Measurements from ENCODE around the gene CENPT.

Gene CENPT

DNA sequence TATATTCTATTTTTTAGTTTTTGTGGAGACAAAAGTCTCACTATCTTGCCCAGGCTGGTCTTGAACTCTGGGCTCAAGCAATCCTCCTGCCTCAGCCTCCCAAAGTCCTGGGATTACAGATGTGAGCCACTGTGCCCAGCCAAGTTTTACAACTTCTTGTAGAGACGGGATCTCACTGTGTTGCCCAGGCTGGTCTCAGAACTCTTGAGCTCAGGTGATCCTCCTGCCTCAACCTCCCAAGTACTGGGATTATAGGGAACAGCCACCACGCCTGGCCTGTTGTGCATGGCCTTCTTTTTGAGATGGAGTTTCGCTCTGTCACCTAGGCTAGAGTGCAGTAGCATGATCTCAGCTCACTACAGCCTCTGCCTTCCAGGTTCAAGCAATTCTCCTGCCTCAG lies 6.2 kb upstream of the CENPT start:
- H4K20me1 ChIP-seq = peaks cover 100% of the 10 kb centered on the region

DNA sequence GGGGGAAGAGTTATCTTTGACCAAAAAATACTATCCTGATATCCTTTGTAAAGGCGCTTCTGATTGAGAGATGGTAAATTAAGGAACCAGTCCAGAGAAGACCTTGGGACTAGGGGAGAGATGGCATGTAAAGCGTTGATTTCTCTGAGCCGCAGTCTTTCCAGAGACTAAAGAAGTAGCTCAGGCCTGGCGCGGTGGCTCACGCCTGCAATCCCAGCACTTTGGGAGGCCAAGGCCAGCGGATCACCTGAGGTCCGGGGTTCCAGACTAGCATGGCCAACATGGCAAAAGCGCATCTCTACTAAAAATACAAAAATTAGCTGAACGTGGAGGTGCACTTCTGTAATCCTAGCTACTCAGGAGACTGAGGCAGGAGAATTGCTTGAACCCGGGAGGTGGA lies 625 bp upstream of the CENPT start:
- H3K27me3 ChIP-seq = no peaks in the 10 kb centered on the region
- peaks cover 88% of the 10 kb centered on the region for H4K20me1 ChIP-seq
- H3K9ac ChIP-seq = peak overlapping the region; percentile 99
- peak overlapping the region; percentile 98 for H3K4me2 ChIP-seq
- H3K27ac ChIP-seq = peak overlapping the region; percentile 96
- peaks cover 35% of the 10 kb centered on the region for H3K36me3 ChIP-seq
- no peaks in the 10 kb centered on the region for H3K9me3 ChIP-seq
- no peak for TF ChIP-seq Cebpa-rat (IDR thresholded peaks at IDR 0.05)
- H3K4me1 ChIP-seq = peaks cover 49% of the 10 kb centered on the region
- peak overlapping the region; percentile 100 for H3K4me3 ChIP-seq

More for the DNA sequence above, 6.2 kb upstream of the CENPT start:
- H3K9me3 ChIP-seq = no peaks in the 10 kb centered on the region
- peaks cover 13% of the 10 kb centered on the region for H3K4me1 ChIP-seq
- H3K27me3 ChIP-seq = no peaks in the 10 kb centered on the region
- H3K9ac ChIP-seq = no peak overlapping the region
- peaks cover 87% of the 10 kb centered on the region for H3K36me3 ChIP-seq
- H3K4me2 ChIP-seq = no peak overlapping the region
- TF ChIP-seq Cebpa-rat (IDR thresholded peaks at IDR 0.05) = no peak
- H3K27ac ChIP-seq = no peak overlapping the region
- H3K4me3 ChIP-seq = no peak overlapping the region

DNA sequence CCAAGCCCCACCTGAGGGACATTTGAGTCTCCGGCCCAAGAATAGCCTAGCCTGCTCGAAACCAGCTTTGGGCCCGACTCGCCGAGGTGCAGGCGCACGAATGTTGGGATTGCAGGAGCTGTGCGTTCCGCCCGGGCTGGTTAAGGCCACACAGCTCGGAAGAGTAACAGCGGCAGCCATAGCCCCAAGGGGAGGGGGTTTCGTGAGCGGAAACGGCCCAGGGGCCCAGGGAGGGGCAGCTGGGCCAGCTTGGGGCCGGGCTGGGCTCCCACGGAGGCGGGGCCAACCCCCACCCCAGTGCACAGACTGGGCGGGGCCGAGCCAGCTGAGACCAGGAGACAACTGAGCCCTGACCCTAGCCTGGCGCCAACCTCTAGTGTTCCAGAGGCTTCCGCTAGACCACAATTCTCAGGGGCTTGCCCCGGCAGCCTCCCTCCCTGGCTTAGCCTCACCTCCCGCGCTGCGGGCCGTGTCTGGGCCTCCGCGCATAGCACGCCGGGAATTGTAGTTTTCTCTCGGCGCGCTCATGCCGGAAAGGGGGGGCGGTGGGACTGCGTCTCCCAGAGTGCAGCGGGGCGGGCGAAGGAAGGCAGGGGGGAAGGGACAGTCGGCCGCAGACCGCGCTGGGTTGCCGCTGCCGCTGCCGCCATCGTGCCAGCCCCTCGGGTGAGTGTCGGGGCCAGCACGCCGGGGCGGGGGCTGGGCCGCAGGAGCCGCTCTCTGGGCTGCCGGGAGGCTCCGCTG lies 1.0 kb downstream of the CENPT start, which contains the start of gene NUTF2:
NUTF2 (plus strand) TSS at position 614 of the 744 bp plus-strand sequence. CDS start 18,198 bp downstream, outside the sequence.
- peak within 1 kb of the TSS; percentile 96 for H3K27ac ChIP-seq
- no peaks in the 10 kb centered on the region for H3K9me3 ChIP-seq
- no peaks in the 10 kb centered on the region for H3K27me3 ChIP-seq
- H3K4me1 ChIP-seq = peaks cover 52% of the 10 kb centered on the region
- H3K4me3 ChIP-seq = peak within 1 kb of the TSS; percentile 100
- H3K4me2 ChIP-seq = peak within 1 kb of the TSS; percentile 98
- no peak for TF ChIP-seq Cebpa-rat (IDR thresholded peaks at IDR 0.05)
- peaks cover 77% of the 10 kb centered on the region for H4K20me1 ChIP-seq
- peaks cover 28% of the 10 kb centered on the region for H3K36me3 ChIP-seq
- H3K9ac ChIP-seq = peak within 1 kb of the TSS; percentile 99

DNA sequence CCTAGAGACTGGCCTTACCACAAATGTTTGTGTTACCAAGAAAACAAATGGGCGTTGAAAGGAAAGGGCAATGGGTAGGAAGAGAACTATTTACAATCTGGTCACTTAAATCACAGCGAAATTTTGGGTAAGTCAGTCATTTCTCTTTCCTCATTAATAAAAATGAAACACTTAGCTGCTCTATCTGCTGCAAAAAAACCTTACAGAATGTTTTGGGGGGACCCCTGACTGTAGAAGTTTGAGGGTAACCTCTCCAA lies 1.5 kb downstream of the CENPT start:
- H3K27me3 ChIP-seq = no peaks in the 10 kb centered on the region
- no peaks in the 10 kb centered on the region for H3K9me3 ChIP-seq
- peak overlapping the region; percentile 95 for H3K4me2 ChIP-seq
- peak overlapping the region; percentile 100 for H3K4me3 ChIP-seq
- H4K20me1 ChIP-seq = peaks cover 72% of the 10 kb centered on the region
- H3K4me1 ChIP-seq = peaks cover 56% of the 10 kb centered on the region
- TF ChIP-seq Cebpa-rat (IDR thresholded peaks at IDR 0.05) = no peak
- H3K27ac ChIP-seq = peak overlapping the region; percentile 96
- H3K36me3 ChIP-seq = peaks cover 25% of the 10 kb centered on the region
- peak overlapping the region; percentile 99 for H3K9ac ChIP-seq

DNA sequence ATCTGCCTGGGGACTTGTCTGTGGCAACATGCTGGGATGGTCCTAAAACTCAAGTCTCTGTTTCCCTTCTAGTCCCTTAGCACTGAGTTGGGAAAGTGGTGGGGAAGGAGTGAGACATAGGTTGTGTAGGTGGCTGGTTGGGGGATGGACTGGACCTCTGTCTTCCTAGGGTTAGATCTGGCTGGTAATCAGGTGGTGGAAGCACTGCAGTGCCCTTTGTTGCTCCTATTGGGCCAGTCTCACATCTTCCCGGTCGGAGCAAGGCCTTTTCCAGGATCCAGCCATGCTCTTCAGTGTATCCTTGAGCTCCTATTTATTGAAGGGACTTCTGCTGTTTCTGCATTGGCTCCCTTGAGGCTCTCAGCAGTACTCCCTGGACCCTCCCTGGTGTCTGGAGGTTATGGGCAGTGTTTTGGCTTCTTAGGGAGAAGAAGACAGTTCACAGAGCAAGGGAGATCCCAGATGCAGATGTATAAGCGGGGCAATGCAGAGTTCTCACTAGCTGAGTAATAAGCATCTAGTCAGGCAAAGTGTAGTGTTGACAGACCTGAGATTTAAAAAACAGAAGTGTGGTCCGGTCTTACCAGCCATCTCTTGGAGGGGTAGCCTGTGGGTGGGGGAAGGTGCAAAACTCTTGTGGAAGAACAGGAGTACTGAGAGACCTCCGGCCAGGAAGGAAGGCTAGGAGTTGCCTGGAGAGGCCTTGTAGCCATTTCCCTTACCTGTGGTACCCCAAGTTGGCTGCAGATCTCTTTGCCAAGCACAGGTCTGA lies 2.0 kb downstream of the CENPT start:
- Histone ChIP-seq H3K4me1 (peaks cover 56% of the 10 kb centered on the region), H3K9ac (peak overlapping the region; percentile 99), H4K20me1 (peaks cover 67% of the 10 kb centered on the region), H3K27ac (peak overlapping the region; percentile 96), H3K27me3 (no peaks in the 10 kb centered on the region), H3K9me3 (no peaks in the 10 kb centered on the region), H3K4me3 (peak overlapping the region; percentile 100), H3K4me2 (peak overlapping the region; percentile 95), H3K36me3 (peaks cover 20% of the 10 kb centered on the region)
- no peak for TF ChIP-seq Cebpa-rat (IDR thresholded peaks at IDR 0.05)

DNA sequence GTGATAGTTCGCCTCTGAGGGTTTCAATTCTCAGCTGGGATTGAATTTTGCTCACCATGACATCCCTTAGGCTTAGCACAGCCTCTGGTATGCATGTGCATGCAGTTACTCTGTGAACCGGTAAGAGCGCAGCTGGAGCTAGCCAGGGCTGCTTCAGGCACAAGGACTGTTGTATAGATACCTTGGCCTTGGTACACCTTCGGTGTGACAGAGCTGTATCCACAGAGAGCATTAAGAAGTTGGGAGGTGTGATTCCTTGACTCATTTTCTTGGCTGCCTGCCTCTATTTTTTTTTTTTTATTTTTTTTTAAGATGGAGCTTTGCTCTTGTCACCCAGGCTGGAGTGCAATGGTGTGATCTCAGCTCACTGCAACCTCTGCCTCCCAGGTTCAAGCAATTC lies 3.0 kb downstream of the CENPT start:
- no peaks in the 10 kb centered on the region for H3K9me3 ChIP-seq
- peak overlapping the region; percentile 99 for H3K9ac ChIP-seq
- peak overlapping the region; percentile 87; the same call in 1 of the 2 replicates for H3K4me3 ChIP-seq
- peaks cover 10% of the 10 kb centered on the region for H3K36me3 ChIP-seq
- H3K27me3 ChIP-seq = no peaks in the 10 kb centered on the region
- no peak for TF ChIP-seq Cebpa-rat (IDR thresholded peaks at IDR 0.05)
- H3K4me1 ChIP-seq = peaks cover 56% of the 10 kb centered on the region
- peak overlapping the region; percentile 95 for H3K4me2 ChIP-seq
- H4K20me1 ChIP-seq = peaks cover 57% of the 10 kb centered on the region
- H3K27ac ChIP-seq = peak overlapping the region; percentile 96; the same call in 1 of the 2 replicates

DNA sequence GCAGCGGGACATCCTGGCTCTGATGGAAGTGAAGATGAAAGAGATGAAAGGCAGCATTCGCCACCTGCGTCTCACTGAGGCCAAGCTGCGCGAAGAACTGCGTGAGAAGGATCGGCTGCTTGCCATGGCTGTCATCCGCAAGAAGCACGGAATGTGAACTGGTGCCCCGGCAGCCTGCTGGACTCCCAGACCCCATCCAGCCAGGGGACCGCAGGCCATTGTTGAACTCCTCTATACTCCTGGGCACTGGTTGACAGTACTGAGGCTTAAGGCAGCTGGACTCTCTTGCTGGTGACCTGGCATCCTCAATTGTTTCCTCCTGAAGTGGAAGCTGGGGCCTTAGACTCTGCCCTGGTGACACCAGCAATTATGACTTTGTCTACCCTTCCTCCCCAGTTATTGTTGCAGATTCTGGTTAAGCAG lies 4.1 kb downstream of the CENPT start:
- H3K4me3 ChIP-seq = peak overlapping the region; percentile 87
- H4K20me1 ChIP-seq = peaks cover 46% of the 10 kb centered on the region
- H3K36me3 ChIP-seq = no peaks in the 10 kb centered on the region
- H3K27ac ChIP-seq = peak overlapping the region; percentile 95
- peak overlapping the region; percentile 95 for H3K4me2 ChIP-seq
- no peaks in the 10 kb centered on the region for H3K9me3 ChIP-seq
- no peak for TF ChIP-seq Cebpa-rat (IDR thresholded peaks at IDR 0.05)
- H3K9ac ChIP-seq = peak overlapping the region; percentile 99
- peaks cover 46% of the 10 kb centered on the region for H3K4me1 ChIP-seq
- no peaks in the 10 kb centered on the region for H3K27me3 ChIP-seq

DNA sequence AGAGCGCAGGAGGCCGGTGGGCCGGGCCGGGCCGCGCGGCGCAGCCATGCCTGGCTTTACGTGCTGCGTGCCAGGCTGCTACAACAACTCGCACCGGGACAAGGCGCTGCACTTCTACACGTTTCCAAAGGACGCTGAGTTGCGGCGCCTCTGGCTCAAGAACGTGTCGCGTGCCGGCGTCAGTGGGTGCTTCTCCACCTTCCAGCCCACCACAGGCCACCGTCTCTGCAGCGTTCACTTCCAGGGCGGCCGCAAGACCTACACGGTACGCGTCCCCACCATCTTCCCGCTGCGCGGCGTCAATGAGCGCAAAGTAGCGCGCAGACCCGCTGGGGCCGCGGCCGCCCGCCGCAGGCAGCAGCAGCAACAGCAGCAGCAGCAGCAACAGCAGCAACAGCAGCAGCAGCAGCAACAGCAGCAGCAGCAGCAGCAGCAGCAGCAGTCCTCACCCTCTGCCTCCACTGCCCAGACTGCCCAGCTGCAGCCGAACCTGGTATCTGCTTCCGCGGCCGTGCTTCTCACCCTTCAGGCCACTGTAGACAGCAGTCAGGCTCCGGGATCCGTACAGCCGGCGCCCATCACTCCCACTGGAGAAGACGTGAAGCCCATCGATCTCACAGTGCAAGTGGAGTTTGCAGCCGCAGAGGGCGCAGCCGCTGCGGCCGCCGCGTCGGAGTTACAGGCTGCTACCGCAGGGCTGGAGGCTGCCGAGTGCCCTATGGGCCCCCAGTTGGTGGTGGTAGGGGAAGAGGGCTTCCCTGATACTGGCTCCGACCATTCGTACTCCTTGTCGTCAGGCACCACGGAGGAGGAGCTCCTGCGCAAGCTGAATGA lies 4.8 kb downstream of the CENPT start:
- Histone ChIP-seq H3K4me3 (peak overlapping the region; percentile 87), H3K4me1 (peaks cover 40% of the 10 kb centered on the region), H3K27me3 (no peaks in the 10 kb centered on the region), H3K36me3 (no peaks in the 10 kb centered on the region), H3K9me3 (no peaks in the 10 kb centered on the region), H3K9ac (peak overlapping the region; percentile 99), H3K27ac (peak overlapping the region; percentile 95), H4K20me1 (peaks cover 39% of the 10 kb centered on the region), H3K4me2 (peak overlapping the region; percentile 95)
- no peak for TF ChIP-seq Cebpa-rat (IDR thresholded peaks at IDR 0.05)

DNA sequence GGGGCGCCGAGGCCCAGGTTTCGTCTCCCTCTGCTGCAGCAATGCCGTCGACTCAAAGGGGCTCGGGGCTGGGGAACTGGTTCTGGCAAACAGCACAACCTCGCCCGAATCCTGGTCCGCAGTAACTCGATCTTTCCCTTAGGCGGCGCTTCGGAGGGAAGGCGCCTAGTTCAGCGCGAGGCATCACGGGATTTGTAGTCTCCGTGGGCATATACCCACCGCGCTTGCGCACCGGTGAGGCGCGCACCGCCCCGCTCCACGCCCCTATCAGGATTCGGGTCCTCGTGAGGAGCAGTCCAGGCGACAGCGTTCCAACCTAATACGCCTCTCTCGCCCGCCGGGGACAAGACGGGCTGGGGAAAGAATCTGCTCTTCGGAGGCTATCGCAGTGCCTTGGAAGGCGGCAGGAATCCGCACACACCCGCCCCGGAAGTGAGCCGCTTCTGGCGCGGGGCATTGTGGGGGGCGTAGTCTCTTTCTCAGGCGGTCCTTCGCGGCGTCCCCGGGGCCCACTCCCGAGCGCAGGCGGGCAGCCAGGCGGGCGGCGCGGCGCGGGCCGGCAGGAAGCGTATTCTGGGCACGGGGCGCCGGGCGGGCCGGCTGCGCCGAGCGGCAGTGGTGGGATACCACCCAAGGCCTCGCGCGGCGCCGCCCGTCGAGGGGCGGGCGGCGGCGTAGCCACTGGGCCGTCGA lies 5.5 kb downstream of the CENPT start, which contains the start of gene THAP11:
THAP11 (plus strand) TSS at position 505 of the 693 bp plus-strand sequence. CDS start 235 bp downstream, outside the sequence.
- Histone ChIP-seq H3K4me3 (peak within 1 kb of the TSS; percentile 87), H3K9me3 (no peaks in the 10 kb centered on the region), H4K20me1 (peaks cover 32% of the 10 kb centered on the region), H3K4me2 (peak within 1 kb of the TSS; percentile 95), H3K4me1 (peaks cover 38% of the 10 kb centered on the region), H3K36me3 (no peaks in the 10 kb centered on the region), H3K27ac (peak within 1 kb of the TSS; percentile 95), H3K9ac (peak within 1 kb of the TSS; percentile 99), H3K27me3 (no peaks in the 10 kb centered on the region)
- TF ChIP-seq Cebpa-rat (IDR thresholded peaks at IDR 0.05) = no peak
